Right cardiac atrium (tissue), 5 donors: ENCODE results near the gene INTS14. TPM values are rescaled to one million over a fixed set of nuclear protein-coding genes. Genes with fewer than 3 reads are reported as not detected.
A peak's percentile ranks its signal among the peaks of the same experiment; 100 is the strongest.

Experiments
- ATAC-seq, 2 donors: fragments of 200-7000 bp; cut with Tn5 transposase; one replicate each; pipeline versions ENCODE4 v1.8.0 to v1.9.1; 2020; ENCODE audit warnings: moderate library complexity in 2 of 2, mild to moderate bottlenecking in 1 of 2
- DNase-seq, 3 donors: peaks; one replicate each; pipeline ENCODE4 v3.0.0-alpha.2; 2020
- H3K27ac ChIP-seq: one replicate; pipeline ENCODE4 v1.5.1; 2013; ENCODE audit warnings: mild to moderate bottlenecking, low read length, control low read depth, moderate library complexity
- H3K27me3 ChIP-seq: one replicate; pipeline ENCODE4 v1.6.1; 2013; ENCODE audit not compliant: control insufficient read depth, insufficient read depth
- H3K4me1 ChIP-seq: one replicate; pipeline ENCODE4 v1.6.1; 2013; ENCODE audit warnings: low read length; ENCODE audit not compliant: control insufficient read depth, insufficient read depth
- H3K4me3 ChIP-seq: one replicate; pipeline ENCODE4 v1.5.1; 2013; ENCODE audit warnings: low read length, control low read depth
- H3K9me3 ChIP-seq: one replicate; pipeline ENCODE4 v1.6.1; 2013; ENCODE audit warnings: low read length; ENCODE audit not compliant: control insufficient read depth
- WGBS: extraction: QIAGEN DNeasy Blood & Tissue Kit; methylation state at CpG from one replicate; pipeline ENCODE4 v1.1.7; 2013; 5-methylcytosine and 5-hydroxymethylcytosine counted together
- intact Hi-C, 4 donors: fragments of 100-400 bp; cut with DNase I; formaldehyde crosslinking; loops; one replicate each; pipeline versions ENCODE4 v1.11.0 to v1.14.0; 2022 to 2023
- polyA plus RNA-seq: library from polyadenylated mRNA; stranded (reverse); fragments of 200-250 nt; gene quantifications from one replicate; pipeline ENCODE4 v1.2.3, GENCODE V29; 2013
- total RNA-seq, 4 donors: library from RNA; stranded (reverse); fragmentation: NEBNext Ultra II Directional; extraction: Animal tissue kit (Norgen Biotek cat#: 25700); gene quantifications; one replicate each; pipeline ENCODE4 v1.2.1, GENCODE V29; 2021
- donor health status: healthy with polysubstance abuse.
- donor health status: DM: no; HTN: yes; CAD: no.
- donor health status: DM: no; HTN: no; CAD: no.
- donor health status: DM: no; HTN: yes; CAD: no; lungs with severe emphysema.
- donor health status: DM: yes; HTN: yes; CAD: no.

Gene INTS14
- total and polyA plus RNA-seq, 5 donors: 11.0 to 22.8 (median 17.4) TPM

- intact Hi-C loops: no loop called here
Measured at GRCh38 chr15:65529762-65530317, 81.1 kb downstream of the INTS14 start.

More at GRCh38 chr15:65529762-65530317, 81.1 kb downstream of the INTS14 start:
- 49% methylated on average over 13 of the region's 13 CpGs for WGBS
- H3K27me3 ChIP-seq: no peaks in the 10 kb centered on the region
- no peak for DNase-seq
- H3K27ac ChIP-seq: no peak overlapping the region
- H3K9me3 ChIP-seq: no peaks in the 10 kb centered on the region
- ATAC-seq: peak in 1 of 2 donors; percentile 6
- no peaks in the 10 kb centered on the region for H3K4me1 ChIP-seq
- peak overlapping the region; percentile 53 for H3K4me3 ChIP-seq

Other genes starting within 250 kb of the INTS14 start
- gene IGDCC3, start 233.1 kb downstream of the INTS14 start, total RNA-seq: under 1 TPM in 2 of 4 donors, not detected in 2; 0.09 to 0.14 TPM
- gene IGDCC3, start 233.1 kb downstream of the INTS14 start, polyA plus RNA-seq: 0.09 TPM
- 1 to 10 TPM; 1.6 to 5.3 (median 4.4) TPM for gene IGDCC4, start 188.2 kb downstream of the INTS14 start, total RNA-seq
- gene IGDCC4, start 188.2 kb downstream of the INTS14 start, polyA plus RNA-seq: 2.2 TPM
- 10 to 100 TPM; 28.7 to 35.3 (median 33.8) TPM for gene DPP8, start 93.4 kb downstream of the INTS14 start, total RNA-seq
- 9.1 TPM for gene DPP8, start 93.4 kb downstream of the INTS14 start, polyA plus RNA-seq
- gene HACD3, start 80.7 kb downstream of the INTS14 start, total RNA-seq: 10 to 100 TPM; 11.7 to 16.7 (median 15.0) TPM
- 9.8 TPM for gene HACD3, start 80.7 kb downstream of the INTS14 start, polyA plus RNA-seq
- 1 to 10 TPM; 2.3 to 3.1 (median 2.5) TPM for gene SLC24A1, start 10.8 kb upstream of the INTS14 start, total RNA-seq
- gene SLC24A1, start 10.8 kb upstream of the INTS14 start, polyA plus RNA-seq: 2.4 TPM
- gene DENND4A, start 181.2 kb upstream of the INTS14 start, total RNA-seq: 10 to 100 TPM; 19.2 to 27.0 (median 20.0) TPM
- 3.9 TPM for gene DENND4A, start 181.2 kb upstream of the INTS14 start, polyA plus RNA-seq